Bone marrow (tissue), 2 donors: ENCODE results near the gene AFF3.
"Not testable (repeated sequence)": the region's sequence is repeated elsewhere in the genome, so short reads cannot be mapped to it uniquely, and the experiment has no call there.

ENCODE experiments used
- DNase-seq, 2 donors: peaks; one replicate each; lab custom pipeline; 2025; lab: John Stamatoyannopoulos, UW

Gene AFF3

GRCh38 chr2:99662761-99663341, 479.5 kb downstream of the AFF3 start:
- DNase-seq, result no peak

- not testable (repeated sequence) for DNase-seq
These were observed 480.6 kb downstream of the AFF3 start for GRCh38 chr2:99661761-99662160.

GRCh38 chr2:99660616-99661406, 481.6 kb downstream of the AFF3 start:
- no peak for DNase-seq

GRCh38 chr2:99659874-99660273, 482.5 kb downstream of the AFF3 start:
- DNase-seq, result no peak

GRCh38 chr2:99657691-99658258, 484.6 kb downstream of the AFF3 start:
- DNase-seq, result no peak

GRCh38 chr2:99656994-99657393, 485.4 kb downstream of the AFF3 start:
- no peak for DNase-seq

GRCh38 chr2:99653433-99653832, 489.0 kb downstream of the AFF3 start:
- no peak for DNase-seq

- DNase-seq, result no peak
These were observed 489.5 kb downstream of the AFF3 start for GRCh38 chr2:99652862-99653261.

- no peak for DNase-seq
These were observed 490.3 kb downstream of the AFF3 start for GRCh38 chr2:99651930-99652670.

GRCh38 chr2:99648906-99649789, 493.2 kb downstream of the AFF3 start:
- no peak for DNase-seq

- no peak for DNase-seq
These were observed 494.1 kb downstream of the AFF3 start for GRCh38 chr2:99648178-99648844.

GRCh38 chr2:99645960-99646359, 496.4 kb downstream of the AFF3 start:
- DNase-seq, result no peak

- no peak for DNase-seq
These were observed 498.0 kb downstream of the AFF3 start for GRCh38 chr2:99644419-99644787.

- DNase-seq, result no peak
These were observed 498.5 kb downstream of the AFF3 start for GRCh38 chr2:99643787-99644418.

- no peak for DNase-seq
These were observed 500.4 kb downstream of the AFF3 start for GRCh38 chr2:99641999-99642398.

- DNase-seq, result no peak
These were observed 501.7 kb downstream of the AFF3 start for GRCh38 chr2:99640635-99641151.

GRCh38 chr2:99638791-99639190, 503.6 kb downstream of the AFF3 start:
- DNase-seq, result no peak

- no peak for DNase-seq
These were observed 505.2 kb downstream of the AFF3 start for GRCh38 chr2:99637159-99637697.

GRCh38 chr2:99636144-99637034, 506.0 kb downstream of the AFF3 start:
- DNase-seq, result no peak
